ENCODE data around the gene S1PR2.

DNA sequence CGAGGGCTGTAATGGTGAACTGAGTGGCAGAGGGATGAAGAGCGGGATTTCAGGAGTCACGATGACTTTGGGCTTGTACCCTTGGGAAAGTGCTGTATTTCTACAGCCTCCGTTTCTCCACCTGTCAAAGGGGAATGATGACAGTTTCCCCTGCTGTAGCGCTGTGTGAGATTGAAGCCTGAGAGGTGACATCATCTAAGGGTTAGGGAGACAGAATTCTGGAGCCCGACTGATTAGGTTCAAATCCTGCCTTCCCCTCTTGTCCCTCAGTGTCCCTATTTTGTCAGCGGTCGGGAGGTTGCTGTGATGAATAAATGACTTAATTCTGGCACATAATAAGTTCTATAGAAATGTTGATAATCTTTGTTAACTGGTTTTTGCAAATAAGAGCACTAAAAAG, 21.6 kb upstream of the S1PR2 start:
- TF ChIP-seq, protein P1, sequence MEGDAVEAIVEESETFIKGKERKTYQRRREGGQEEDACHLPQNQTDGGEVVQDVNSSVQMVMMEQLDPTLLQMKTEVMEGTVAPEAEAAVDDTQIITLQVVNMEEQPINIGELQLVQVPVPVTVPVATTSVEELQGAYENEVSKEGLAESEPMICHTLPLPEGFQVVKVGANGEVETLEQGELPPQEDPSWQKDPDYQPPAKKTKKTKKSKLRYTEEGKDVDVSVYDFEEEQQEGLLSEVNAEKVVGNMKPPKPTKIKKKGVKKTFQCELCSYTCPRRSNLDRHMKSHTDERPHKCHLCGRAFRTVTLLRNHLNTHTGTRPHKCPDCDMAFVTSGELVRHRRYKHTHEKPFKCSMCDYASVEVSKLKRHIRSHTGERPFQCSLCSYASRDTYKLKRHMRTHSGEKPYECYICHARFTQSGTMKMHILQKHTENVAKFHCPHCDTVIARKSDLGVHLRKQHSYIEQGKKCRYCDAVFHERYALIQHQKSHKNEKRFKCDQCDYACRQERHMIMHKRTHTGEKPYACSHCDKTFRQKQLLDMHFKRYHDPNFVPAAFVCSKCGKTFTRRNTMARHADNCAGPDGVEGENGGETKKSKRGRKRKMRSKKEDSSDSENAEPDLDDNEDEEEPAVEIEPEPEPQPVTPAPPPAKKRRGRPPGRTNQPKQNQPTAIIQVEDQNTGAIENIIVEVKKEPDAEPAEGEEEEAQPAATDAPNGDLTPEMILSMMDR (IDR thresholded peaks at IDR 0.05): no peak
- no peak for TF ChIP-seq POLR2AphosphoS5 (IDR thresholded peaks at IDR 0.05)
- TF ChIP-seq POLR2A (IDR thresholded peaks at IDR 0.05): no peak
- TF ChIP-seq EP300 (IDR thresholded peaks at IDR 0.05; ENCODE audit: low read depth): no peak

Measured in transverse colon (tissue), 4 donors.